ENCODE data around the gene GDE1.

- no peak for TF ChIP-seq TAF1 (IDR thresholded peaks at IDR 0.05; ENCODE audit: low read depth, low read length)
- TF ChIP-seq POLR2A (IDR thresholded peaks at IDR 0.05; ENCODE audit: low read depth, low read length): no peak
- no peak for TF ChIP-seq POLR2AphosphoS5 (IDR thresholded peaks at IDR 0.05; ENCODE audit: low read depth, low read length)
- peak; percentile 54 for TF ChIP-seq SPI1 (IDR thresholded peaks at IDR 0.05; ENCODE audit: low read depth, low read length)
- TF ChIP-seq POU2F2 (IDR thresholded peaks at IDR 0.05; ENCODE audit: low read depth, low read length): no peak
- TF ChIP-seq PAX5 (IDR thresholded peaks at IDR 0.05; ENCODE audit: insufficient read depth, low read length, severe bottlenecking): no peak
Measured at GRCh38 chr16:19513377-19514053, 8.4 kb downstream of the GDE1 start.

Measured in GM12891 (cell line).